Measurements from ENCODE around the gene PADI3. TPM values are rescaled to one million over a fixed set of nuclear protein-coding genes. Genes with fewer than 3 reads are reported as not detected.

PADI3 gene
- total RNA-seq, 1 experiment from 2014 or later, result 2.5 TPM

- H3K36me3 Mint-ChIP-seq (ENCODE audit: insufficient read depth in 1 of 3, low read depth in 3 of 3), result peaks cover 0 to 5% (median 0%) of the 10 kb centered on the region in 3 experiments; a peak in 2 of 7 replicates
- peaks cover 4 to 5% of the 10 kb centered on the region in 2 experiments; a peak in 4 of 5 replicates for H3K9me3 Mint-ChIP-seq
- no peak overlapping the region for H2AK5ac ChIP-seq (ENCODE audit: insufficient read length, low read length)
- H2BK5ac ChIP-seq (ENCODE audit: insufficient read length, low read length), result no peak overlapping the region
- H2BK12ac ChIP-seq (ENCODE audit: insufficient read length, low read depth, low read length), result no peak overlapping the region
- no peak overlapping the region for H3K9ac ChIP-seq (ENCODE audit: extremely low read depth, insufficient read length, low read length)
- H3K4me3 Mint-ChIP-seq, result no peak overlapping the region
- H3K27ac Mint-ChIP-seq, result no peak overlapping the region
- H4K8ac ChIP-seq (replicated peaks; ENCODE audit: insufficient read length, low read depth, low read length), result no peak overlapping the region
- H4K5ac ChIP-seq (ENCODE audit: insufficient read length, low read depth, low read length), result no peak overlapping the region
- TF ChIP-seq CTCF (conservative IDR thresholded peaks at IDR 0.05), result no peak
- no peak overlapping the region for H3K23ac ChIP-seq (ENCODE audit: insufficient read length, low read depth, low read length)
- no peak overlapping the region for H3K4ac ChIP-seq (ENCODE audit: low read depth, low read length)
- no peaks in the 10 kb centered on the region for H4K20me1 ChIP-seq (ENCODE audit: control insufficient read depth, insufficient read depth, insufficient read length)
- no peaks in the 10 kb centered on the region for H3K27me3 Mint-ChIP-seq (ENCODE audit: low read depth)
- no peak overlapping the region for H2AFZ ChIP-seq (ENCODE audit: low read length)
- no peak overlapping the region for H2BK20ac ChIP-seq (ENCODE audit: low read depth, low read length, poor library complexity, severe bottlenecking)
- no peak overlapping the region for H2BK120ac ChIP-seq (ENCODE audit: low read depth, low read length, poor library complexity, severe bottlenecking)
- no peaks in the 10 kb centered on the region for H3K4me1 ChIP-seq (ENCODE audit: insufficient read depth, low read length)
- H3K9me3 ChIP-seq (ENCODE audit: control insufficient read depth, low read depth, low read length), result no peaks in the 10 kb centered on the region
- no peaks in the 10 kb centered on the region for H3K79me1 ChIP-seq (ENCODE audit: insufficient read depth, low read depth, low read length, poor library complexity, severe bottlenecking)
- H2BK15ac ChIP-seq (ENCODE audit: low read depth, low read length), result no peak overlapping the region
- no peak overlapping the region for H4K91ac ChIP-seq (ENCODE audit: insufficient read length, low read depth, low read length)
- no peak overlapping the region for H3K14ac ChIP-seq (ENCODE audit: insufficient read depth, low read length)
- H3K27me3 ChIP-seq (ENCODE audit: insufficient read depth, low read length), result no peaks in the 10 kb centered on the region
- no peaks in the 10 kb centered on the region for H3K79me2 ChIP-seq (ENCODE audit: insufficient read depth, low read length)
- H3K4me2 ChIP-seq (ENCODE audit: insufficient read depth, insufficient read length, low read length), result no peak overlapping the region
- peaks cover 0 to 2% of the 10 kb centered on the region in 2 experiments; a peak in 1 of 4 replicates for H3K4me1 Mint-ChIP-seq
- H3K18ac ChIP-seq (ENCODE audit: insufficient read length, low read depth, low read length), result no peak overlapping the region
- no peaks in the 10 kb centered on the region for H3K23me2 ChIP-seq (ENCODE audit: insufficient read length, low read depth, low read length, poor library complexity, severe bottlenecking)
- H3K56ac ChIP-seq (ENCODE audit: insufficient read length, low read depth, low read length), result no peak overlapping the region
- no CpG with 5 or more reads among the region's 24 CpGs for WGBS (ENCODE audit: extremely low coverage, insufficient read length, low lambda C conversion rate)
- DNase-seq, result no peak
- no peak overlapping the region for H3K27ac ChIP-seq (ENCODE audit: insufficient read length, low read depth, low read length)
- no peak overlapping the region for H3T11ph ChIP-seq (ENCODE audit: low read length)
These were observed 10.5 kb downstream of the PADI3 start for GRCh38 chr1:17259233-17259873.

Data from H9 (cell line).